Activated CD8-positive, alpha-beta memory T cell treated with anti-CD3 and anti-CD28 coated beads, Interleukin-2, amount 50 U/mL, for 4 hours (primary cell): ENCODE results near the gene THOC2.
"Not testable (repeated sequence)": the region's sequence is repeated elsewhere in the genome, so short reads cannot be mapped to it uniquely, and the experiment has no call there.

Experiments used
- DNase-seq: peaks from one replicate; pipeline ENCODE4 v3.0.0-alpha.2; 2020

THOC2 gene, protein sequence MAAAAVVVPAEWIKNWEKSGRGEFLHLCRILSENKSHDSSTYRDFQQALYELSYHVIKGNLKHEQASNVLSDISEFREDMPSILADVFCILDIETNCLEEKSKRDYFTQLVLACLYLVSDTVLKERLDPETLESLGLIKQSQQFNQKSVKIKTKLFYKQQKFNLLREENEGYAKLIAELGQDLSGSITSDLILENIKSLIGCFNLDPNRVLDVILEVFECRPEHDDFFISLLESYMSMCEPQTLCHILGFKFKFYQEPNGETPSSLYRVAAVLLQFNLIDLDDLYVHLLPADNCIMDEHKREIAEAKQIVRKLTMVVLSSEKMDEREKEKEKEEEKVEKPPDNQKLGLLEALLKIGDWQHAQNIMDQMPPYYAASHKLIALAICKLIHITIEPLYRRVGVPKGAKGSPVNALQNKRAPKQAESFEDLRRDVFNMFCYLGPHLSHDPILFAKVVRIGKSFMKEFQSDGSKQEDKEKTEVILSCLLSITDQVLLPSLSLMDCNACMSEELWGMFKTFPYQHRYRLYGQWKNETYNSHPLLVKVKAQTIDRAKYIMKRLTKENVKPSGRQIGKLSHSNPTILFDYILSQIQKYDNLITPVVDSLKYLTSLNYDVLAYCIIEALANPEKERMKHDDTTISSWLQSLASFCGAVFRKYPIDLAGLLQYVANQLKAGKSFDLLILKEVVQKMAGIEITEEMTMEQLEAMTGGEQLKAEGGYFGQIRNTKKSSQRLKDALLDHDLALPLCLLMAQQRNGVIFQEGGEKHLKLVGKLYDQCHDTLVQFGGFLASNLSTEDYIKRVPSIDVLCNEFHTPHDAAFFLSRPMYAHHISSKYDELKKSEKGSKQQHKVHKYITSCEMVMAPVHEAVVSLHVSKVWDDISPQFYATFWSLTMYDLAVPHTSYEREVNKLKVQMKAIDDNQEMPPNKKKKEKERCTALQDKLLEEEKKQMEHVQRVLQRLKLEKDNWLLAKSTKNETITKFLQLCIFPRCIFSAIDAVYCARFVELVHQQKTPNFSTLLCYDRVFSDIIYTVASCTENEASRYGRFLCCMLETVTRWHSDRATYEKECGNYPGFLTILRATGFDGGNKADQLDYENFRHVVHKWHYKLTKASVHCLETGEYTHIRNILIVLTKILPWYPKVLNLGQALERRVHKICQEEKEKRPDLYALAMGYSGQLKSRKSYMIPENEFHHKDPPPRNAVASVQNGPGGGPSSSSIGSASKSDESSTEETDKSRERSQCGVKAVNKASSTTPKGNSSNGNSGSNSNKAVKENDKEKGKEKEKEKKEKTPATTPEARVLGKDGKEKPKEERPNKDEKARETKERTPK (N-terminal part only)

DNA sequence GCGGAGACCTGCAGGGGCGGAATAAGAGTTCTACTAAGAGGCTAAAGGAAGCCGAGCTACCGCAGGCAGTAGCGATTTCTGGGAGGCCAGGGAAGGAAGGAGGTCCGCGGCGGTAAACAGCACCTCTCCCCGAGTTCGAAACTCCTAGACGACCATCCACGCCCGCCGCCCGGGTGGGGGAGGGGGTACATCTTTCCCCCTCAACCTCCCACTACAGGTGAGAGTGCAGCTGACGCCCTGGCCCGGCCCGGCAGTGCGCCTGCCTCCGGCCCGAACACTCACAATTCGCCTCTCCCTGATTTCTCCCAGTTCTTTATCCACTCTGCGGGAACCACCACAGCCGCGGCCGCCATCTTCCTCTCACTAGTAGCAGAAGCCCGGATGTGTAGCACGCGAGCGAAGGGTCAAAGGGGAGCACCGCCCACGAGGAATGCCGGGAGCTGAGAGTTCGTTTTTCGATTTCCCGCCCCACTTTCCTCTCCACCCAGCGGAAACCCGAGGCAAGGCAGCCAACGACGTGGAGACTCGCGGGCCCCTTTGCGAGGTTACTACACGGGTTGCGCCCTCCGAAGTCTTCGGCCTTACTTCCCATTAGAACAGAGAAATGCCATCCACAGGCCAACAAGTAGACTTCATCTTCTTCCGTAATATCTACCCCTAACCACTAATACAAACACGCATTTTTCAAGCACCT is at the start of gene THOC2:
Gene THOC2, minus strand, starts transcription at position 383 of the 694 bp plus-strand sequence. Its CDS starts 30 bp downstream, at position 353.
- peak; percentile 78 for DNase-seq

- DNase-seq = not testable (repeated sequence)
These were observed 48.9 kb upstream of the THOC2 start for GRCh38 chrX:123781786-123782185.

- DNase-seq = no peak
These were observed 47.1 kb upstream of the THOC2 start for GRCh38 chrX:123779908-123780396.

GRCh38 chrX:123773258-123773988 is 40.6 kb upstream of the THOC2 start:
- no peak for DNase-seq

GRCh38 chrX:123771449-123772064 is 38.7 kb upstream of the THOC2 start:
- DNase-seq = no peak

DNA sequence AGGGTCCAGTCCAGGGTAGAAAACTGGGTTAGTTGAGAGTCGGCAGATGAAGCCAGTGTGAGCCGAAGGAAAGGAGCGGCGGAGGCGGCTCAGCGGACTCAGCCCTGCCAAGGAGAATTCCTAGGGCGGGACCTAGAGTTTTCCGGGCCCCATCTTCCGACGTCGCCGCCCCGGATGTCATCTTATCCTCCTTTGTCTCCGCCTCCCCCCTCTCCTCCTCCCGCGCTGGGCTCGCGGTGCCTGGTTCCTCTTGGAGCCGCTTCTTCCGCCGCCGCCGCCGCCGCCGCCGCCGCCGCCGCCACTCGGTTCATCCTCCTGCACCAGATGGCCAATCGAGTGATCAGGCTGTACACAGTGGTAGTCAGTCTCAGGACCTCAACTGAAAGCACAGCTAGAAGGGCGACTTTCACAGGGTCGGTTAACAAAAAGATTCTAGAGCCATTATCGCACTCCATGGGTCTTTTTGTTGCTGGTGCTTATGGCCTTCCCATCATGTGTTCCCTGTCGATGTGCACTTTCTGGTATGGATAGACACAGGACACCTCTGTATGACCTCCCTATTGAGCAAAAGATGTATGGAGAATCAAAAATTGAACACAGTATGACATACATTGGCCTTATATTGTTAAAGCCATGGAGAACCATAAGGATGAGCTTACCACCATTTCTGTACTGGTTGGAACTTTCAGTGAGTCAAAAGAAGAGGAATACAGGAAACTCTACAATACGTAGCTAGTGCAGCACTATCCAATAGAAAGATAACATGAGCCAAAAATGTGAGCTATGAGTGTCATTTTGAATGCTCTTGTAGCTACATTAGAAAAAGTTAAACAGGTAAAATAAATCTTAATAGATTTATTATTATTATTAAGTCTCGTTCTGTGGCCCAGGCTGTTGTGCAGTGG is 32.4 kb upstream of the THOC2 start:
- peak; percentile 38 for DNase-seq

- not testable (repeated sequence) for DNase-seq
These were observed 27.0 kb upstream of the THOC2 start for GRCh38 chrX:123759849-123760248.

DNA sequence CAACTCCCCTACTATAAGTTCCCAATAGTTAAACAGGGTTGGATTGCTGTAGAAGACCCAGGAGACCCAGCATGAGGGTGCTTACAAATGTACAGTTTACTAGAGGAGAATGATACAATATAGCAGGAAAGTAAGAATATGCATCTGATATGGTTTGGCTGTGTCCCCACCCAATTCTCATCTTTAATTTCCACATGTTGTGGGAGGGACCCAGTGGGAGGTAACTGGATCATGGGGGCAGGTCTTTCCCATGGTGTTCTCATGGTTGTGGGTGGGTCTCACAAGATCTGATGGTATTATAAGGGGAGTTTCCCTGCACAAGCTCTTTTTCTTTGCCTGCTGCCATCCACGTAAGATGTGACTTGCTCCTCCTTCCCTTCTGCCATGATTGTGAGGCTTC is 24.9 kb upstream of the THOC2 start:
- DNase-seq = not testable (repeated sequence)

GRCh38 chrX:123756320-123756719 is 23.5 kb upstream of the THOC2 start:
- no peak for DNase-seq

GRCh38 chrX:123755107-123755506 is 22.3 kb upstream of the THOC2 start:
- no peak for DNase-seq

DNA sequence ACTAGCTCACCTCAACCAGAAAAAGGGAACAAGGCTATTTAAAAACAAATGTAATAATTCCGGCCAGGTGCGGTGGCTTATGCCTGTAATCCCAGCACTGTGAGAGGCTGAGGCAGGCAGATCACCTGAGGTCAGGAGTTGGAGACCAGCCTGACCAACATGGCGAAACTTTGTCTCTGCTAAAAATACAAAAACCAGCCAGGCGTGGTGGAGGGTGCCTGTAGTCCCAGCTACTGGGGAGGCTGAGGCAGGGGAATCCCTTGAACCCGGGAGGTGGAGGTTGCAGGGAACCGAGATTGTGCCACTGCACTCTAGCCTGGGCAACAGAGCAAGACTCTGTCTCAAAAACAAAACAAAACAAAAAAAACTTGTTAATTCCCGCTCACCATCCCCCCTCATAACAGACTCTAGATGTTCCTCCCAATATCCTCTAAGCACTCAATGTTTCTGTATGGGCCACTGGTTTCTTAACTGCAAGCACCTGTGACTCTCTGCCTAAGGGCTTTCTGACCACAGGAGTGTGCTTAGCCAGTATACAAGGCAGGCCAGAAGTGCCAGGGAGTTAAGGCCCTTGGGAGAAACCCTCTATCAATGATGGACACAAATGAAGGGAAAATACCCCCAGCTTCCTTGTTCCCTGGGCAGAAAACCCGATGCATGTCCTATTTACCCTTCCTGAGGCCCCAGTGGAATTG is 21.0 kb upstream of the THOC2 start:
- no peak for DNase-seq

GRCh38 chrX:123749643-123750042 is 16.8 kb upstream of the THOC2 start:
- no peak for DNase-seq

DNA sequence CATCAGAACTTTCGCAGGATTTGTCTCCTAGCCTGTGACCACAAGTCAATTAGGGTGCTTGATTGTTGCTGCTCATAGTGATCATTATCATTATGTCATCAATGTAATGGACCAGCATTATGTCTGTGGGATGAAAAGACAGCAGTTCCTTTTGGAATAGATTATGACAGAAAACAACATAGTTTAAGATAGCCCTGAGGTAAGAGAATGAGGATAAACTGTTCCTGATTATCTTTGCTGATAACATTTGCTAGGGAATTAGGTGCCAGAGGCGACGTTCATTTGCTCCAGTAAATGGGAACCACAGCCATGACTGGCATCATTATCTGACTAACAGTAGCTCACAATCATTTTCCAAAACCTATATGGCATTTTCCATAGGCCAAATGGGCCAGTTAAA is 12.7 kb upstream of the THOC2 start:
- no peak for DNase-seq

- no peak for DNase-seq
These were observed 10.5 kb upstream of the THOC2 start for GRCh38 chrX:123743312-123743711.

DNA sequence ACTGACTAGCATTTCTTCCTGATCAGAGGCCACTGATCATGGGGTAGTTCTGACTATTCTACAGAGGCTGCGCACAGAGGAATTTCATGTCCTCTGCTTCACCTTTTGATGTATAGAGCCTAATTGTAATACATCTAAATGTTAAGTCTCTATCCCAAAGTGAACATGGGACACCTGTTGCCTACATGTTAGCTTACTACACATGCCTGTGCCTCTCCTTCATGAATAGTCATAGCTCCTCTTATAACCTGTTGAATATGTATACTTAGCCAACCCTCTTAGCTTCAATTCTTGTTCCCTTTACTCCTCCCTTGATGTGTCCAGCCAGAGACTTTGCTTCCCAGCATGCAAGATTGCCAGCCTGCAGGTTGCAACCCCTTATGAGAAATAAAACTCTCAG is 9.6 kb upstream of the THOC2 start:
- no peak for DNase-seq

DNA sequence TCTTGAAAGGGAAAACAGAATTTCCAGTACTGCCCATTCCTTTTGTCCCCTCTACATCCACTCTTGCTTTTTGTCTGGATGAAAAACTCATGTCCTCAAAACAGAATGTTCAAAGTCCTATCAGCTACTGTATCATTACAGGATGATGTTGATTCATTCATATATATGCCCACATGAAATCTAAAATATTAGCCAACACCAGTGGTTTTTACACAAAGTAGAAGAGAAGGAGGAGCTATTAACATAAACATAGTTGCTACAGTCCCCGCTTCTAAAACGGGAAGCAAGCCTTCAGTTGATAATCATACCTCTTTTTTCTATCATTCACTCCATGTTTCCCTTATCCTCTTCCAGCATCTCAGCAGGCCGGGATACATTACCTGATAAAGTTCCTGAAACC is 7.7 kb upstream of the THOC2 start:
- no peak for DNase-seq

DNA sequence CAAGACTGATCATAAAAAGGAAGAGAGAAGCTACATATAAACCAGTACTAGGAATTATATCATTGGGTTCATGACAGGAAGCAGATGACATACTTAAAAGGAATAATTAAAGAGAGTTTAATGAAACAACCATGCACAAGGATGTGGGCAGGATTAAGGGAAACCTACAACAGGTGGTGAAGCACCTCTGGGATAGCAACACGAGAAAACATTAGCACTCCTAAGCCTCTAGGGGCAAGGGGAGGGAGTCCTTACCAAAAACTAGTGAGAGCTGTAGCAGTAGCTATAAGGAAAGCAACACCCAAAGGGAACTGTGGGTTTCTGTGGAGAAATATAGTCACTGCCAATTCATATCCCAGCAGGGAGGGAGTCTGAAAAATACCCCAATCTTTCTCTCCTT is 7.2 kb upstream of the THOC2 start:
- no peak for DNase-seq

GRCh38 chrX:123739474-123739873 is 6.6 kb upstream of the THOC2 start:
- no peak for DNase-seq

- no peak for DNase-seq
These were observed 5.6 kb upstream of the THOC2 start for GRCh38 chrX:123738378-123738940.
